Endometrial microvascular endothelial cells (primary cell): ENCODE measurements around the gene POLN. TPM values are rescaled to one million over a fixed set of nuclear protein-coding genes. Genes with fewer than 3 reads are reported as not detected.
"Not testable (repeated sequence)": the region's sequence is repeated elsewhere in the genome, so short reads cannot be mapped to it uniquely, and the experiment has no call there.

Experiments used
- in situ Hi-C: cut with HindIII; loops from 2 replicates; pipeline ENCODE4 v1.10.0; 2017; ENCODE audit warnings: low sequenced_read_pairs, low pct_unique_long_range_greater_than_20kb; ENCODE audit errors: inconsistent ontology term
- total RNA-seq: library from RNA; depleted of rRNA; stranded (reverse); fragments of >200 nt; gene quantifications from one replicate; pipeline ENCODE4 v1.2.3, GENCODE V29; 2015; ENCODE audit errors: inconsistent ontology term

Gene POLN
- total RNA-seq, 1 donor from 2014 or later: 2.3 TPM

- in situ Hi-C loops: no loop called here
These were observed 3.3 kb upstream of the POLN start for GRCh38 chr4:2245057-2245786.

- in situ Hi-C loops: no loop called here
These were observed 1.9 kb upstream of the POLN start for GRCh38 chr4:2243681-2244380.

- in situ Hi-C loops: no loop called here
These were observed 918 bp downstream of the POLN start for GRCh38 chr4:2241003-2241402.

DNA sequence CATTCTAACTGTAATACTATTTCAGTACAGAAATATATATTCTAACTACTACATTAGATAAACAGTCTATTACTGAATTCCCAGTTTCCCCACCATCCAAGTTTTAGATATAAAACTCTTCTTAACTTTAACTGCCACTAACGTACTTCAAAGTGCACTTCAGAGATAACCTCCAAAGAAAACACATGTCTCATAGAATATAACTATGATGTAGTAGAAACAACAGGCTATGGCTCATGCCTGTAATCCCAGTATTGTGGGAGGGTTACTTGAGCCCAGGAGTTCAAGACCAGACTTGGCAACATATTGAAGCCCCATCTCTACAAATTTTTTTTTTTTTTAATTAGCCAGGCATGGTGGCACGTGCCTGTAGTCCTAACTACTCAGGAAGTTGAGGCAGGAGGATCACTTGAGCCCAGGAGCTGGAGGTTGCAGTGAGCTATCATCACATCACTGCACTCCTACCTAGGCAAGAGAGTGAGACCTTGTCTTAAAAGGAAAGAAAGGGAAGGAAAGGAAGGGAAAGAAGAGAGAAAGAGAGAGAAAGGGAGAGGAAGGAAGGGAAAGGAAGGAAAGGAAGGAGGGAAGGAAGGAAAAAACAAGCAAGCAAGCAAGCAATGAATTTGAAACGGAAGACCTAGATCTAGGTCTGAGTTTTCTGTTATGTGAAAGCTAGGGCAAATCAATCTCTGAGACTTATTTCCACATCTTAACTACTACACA, 4.8 kb downstream of the POLN start:
- in situ Hi-C loops: no loop called here

DNA sequence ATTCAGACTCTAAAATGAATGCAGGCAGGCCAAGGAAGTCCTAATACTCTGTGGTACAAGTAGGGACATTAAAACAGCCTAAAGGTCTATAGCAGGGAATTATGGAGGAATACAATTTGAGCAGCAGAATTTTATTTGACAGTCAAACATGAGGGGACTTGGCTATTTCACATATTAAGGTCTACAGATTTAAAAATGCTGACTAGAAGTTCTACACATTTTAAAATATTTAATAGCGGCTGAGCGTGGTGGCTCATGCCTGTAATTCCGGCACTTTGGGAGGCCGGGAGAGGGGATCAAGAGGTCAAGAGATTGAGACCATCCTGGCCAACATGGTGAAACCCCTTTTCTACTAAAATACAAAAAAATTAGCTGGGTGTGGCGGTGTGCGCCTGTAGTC, 10.8 kb downstream of the POLN start:
- in situ Hi-C loops: no loop called here

- in situ Hi-C loops: no loop called here
These were observed 15.7 kb downstream of the POLN start for GRCh38 chr4:2226261-2226660.

GRCh38 chr4:2222838-2223237, 19.1 kb downstream of the POLN start:
- in situ Hi-C loops: no loop called here

DNA sequence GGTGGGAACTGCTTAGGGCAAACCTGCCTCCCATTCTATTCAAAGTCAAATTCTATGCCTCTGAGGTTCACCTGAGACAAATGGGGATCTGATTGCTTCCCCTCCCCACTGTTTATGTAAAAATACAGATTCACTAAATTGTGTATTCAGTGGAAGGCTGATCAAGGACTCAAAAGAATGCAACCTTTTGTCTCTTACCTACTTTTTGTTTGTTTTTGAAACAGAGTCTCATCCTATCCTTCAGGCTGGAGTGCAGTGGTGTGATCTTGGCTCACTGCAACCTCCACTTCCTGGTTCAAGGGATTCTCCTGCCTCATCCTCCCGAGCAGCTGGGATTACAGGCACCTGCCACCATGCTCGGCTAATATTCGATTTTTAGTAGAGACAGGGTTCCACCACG, 20.5 kb downstream of the POLN start:
- in situ Hi-C loops: not testable (repeated sequence)

DNA sequence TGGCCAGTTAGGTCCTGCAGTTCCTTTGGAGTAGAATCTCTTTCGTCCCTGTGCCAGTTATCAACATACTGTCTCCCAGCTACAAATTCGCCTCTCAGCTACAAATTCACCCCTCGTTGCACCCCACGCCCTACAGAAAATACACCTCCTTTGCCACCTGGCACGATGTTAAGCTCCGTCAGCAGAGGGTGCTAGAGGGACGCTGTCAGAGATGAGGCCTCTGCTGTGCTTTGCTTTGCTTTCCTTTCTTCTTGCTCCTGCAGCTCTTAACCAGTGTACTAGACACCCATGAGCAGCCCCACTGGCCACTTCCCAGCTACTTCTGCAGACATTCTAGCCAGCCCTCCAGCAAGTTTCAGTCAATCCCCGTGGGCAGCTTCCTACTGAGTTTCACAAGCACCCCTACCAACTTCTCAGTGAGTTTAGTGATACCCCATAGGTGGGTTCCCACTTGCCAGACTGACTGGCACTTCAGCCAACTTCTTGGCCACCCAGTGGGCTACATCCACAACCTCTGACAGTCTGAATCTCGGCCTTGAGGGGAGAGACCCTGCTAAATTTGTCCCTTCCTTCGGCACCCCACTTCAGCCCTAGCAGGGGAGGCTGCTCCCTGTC, 21.8 kb downstream of the POLN start:
- in situ Hi-C loops: no loop called here

- in situ Hi-C loops: no loop called here
These were observed 22.6 kb downstream of the POLN start for GRCh38 chr4:2219233-2219760.

GRCh38 chr4:2218436-2218835, 23.5 kb downstream of the POLN start:
- in situ Hi-C loops: no loop called here

- in situ Hi-C loops: no loop called here
These were observed 24.2 kb downstream of the POLN start for GRCh38 chr4:2217726-2218125.

- in situ Hi-C loops: no loop called here
These were observed 29.1 kb downstream of the POLN start for GRCh38 chr4:2212831-2213230.

DNA sequence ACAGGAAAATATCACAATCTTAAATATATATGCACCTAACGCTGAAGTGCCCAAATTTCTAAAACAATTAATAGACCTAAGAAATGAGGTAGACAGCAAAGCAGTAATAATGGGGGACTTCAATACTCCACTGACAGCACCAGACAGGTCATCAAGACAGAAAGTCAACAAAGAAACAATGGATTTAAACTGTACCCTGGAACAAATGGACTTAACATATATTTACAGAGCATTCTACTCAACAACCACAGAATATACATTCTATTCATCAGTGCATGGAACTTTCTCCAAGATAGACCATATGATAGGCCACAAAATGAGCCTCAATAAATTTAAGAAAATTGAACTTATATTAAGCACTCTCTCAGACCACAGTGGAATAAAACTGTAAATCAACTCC, 39.1 kb downstream of the POLN start:
- in situ Hi-C loops: not testable (repeated sequence)

GRCh38 chr4:2194496-2194895, 47.4 kb downstream of the POLN start:
- in situ Hi-C loops: no loop called here

- in situ Hi-C loops: no loop called here
These were observed 48.6 kb downstream of the POLN start for GRCh38 chr4:2193326-2193725.

GRCh38 chr4:2186865-2187172, 55.1 kb downstream of the POLN start:
- in situ Hi-C loops: no loop called here

DNA sequence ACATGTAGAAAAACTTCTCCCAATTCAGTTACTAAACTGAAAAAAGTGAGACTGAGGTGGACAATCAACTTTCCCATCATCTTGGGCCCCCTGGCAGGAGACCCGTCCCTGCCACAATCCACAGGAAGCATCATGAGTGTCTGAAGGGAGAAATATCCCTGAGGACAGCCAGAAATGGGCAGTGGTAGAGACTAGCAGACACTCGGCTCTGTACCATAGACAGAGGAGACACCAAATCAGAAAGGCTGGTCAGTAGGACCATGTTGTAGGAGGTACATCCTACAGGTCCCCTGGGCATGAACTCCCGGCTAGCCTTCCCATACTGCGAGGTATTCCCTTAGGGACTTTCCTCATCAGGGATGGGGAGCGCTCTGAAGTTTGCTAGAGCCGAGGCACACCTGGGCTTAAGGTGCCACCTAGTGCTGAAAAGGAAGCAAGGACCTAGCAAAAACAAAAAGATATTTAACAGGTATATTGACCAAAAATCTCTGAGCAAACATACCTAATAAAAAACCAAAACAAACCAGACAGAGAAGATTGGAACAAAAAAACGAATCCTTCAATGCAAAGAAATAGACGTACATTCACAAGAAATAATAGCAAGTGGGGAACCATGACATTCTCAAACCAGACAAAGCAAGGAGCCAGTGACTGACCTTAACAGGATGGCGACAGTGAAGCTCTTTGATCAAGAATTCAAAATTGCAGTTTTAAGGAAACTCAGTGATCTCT, 55.6 kb downstream of the POLN start:
- in situ Hi-C loops: no loop called here

DNA sequence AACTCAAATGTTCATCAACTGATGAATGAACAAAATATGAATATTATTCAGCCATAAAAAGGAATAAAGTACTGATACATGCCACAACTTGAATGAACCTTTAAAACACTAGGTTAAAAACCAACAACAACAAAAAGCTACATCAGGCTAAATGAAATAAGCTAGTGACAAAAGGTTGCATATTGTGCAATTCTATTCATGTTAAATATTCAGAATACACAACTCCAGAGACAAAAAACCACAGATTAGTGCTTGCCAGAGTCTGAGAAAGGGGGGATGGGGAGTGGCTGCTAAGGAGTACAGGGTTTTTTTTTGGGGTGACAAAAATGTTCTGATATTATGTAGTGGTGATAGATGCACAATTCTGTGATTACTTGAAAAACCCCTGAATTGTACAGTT, 58.5 kb downstream of the POLN start:
- in situ Hi-C loops: no loop called here
